ENCODE data around the gene IRX5.

The IRX5 gene

GRCh38 chr16:54980821-54981220 lies 50.2 kb downstream of the IRX5 start:
- TF ChIP-seq CEBPB (IDR thresholded peaks at IDR 0.05), result no peak
- TF ChIP-seq USF1 (IDR thresholded peaks at IDR 0.05), result no peak
- no peak for TF ChIP-seq EP300 (IDR thresholded peaks at IDR 0.05; ENCODE audit: borderline replicate concordance)
- no peak for TF ChIP-seq MAX (IDR thresholded peaks at IDR 0.05)
- no peak for TF ChIP-seq TEAD4 (IDR thresholded peaks at IDR 0.05)
- TF ChIP-seq CREB1 (IDR thresholded peaks at IDR 0.05; ENCODE audit: low read depth), result no peak
- TF ChIP-seq REST (IDR thresholded peaks at IDR 0.05; ENCODE audit: low read depth), result no peak
- TF ChIP-seq TCF12 (IDR thresholded peaks at IDR 0.05; ENCODE audit: low read depth), result no peak
- TF ChIP-seq EGR1 (IDR thresholded peaks at IDR 0.05), result no peak
- no peak for TF ChIP-seq RAD21 (IDR thresholded peaks at IDR 0.05; ENCODE audit: low read depth)
- TF ChIP-seq YY1 (IDR thresholded peaks at IDR 0.05; ENCODE audit: low read depth), result no peak

Measured in Ishikawa (cell line).